Stimulated activated naive B cell treated with anti-CD40 and anti-IgM and Interleukin-4, amounts not matched to agents 10 μg/mL and 1 μg/mL and 100 μg/mL, for 72 hours (primary cell): Measurements from ENCODE around the gene NACC2.
"Not testable (repeated sequence)": the region's sequence is repeated elsewhere in the genome, so short reads cannot be mapped to it uniquely, and the experiment has no call there.

ENCODE experiments used
- ATAC-seq, 2 donors: fragments of 150-1000 bp; cut with Tn5 transposase; replicated peaks; 2 replicates each; pipeline ENCODE4 v1.10.0; 2021; ENCODE audit warnings: moderate library complexity in 1 of 2
- DNase-seq: peaks from one replicate; pipeline ENCODE4 v3.0.0; 2021
- H3K27ac Mint-ChIP-seq: one replicate; pipeline ENCODE4 v1.8.0; 2022; ENCODE audit warnings: mild to moderate bottlenecking, mixed read lengths
- H3K27me3 Mint-ChIP-seq, 2 donors: one replicate each; pipeline ENCODE4 v1.8.0; 2022; ENCODE audit warnings: mixed read lengths in 2 of 2
- H3K36me3 Mint-ChIP-seq, 2 donors: one replicate each; pipeline ENCODE4 v1.8.0; 2022; ENCODE audit warnings: mixed read lengths in 2 of 2, mild to moderate bottlenecking in 1 of 2
- H3K4me1 Mint-ChIP-seq, 2 donors: one replicate each; pipeline ENCODE4 v1.8.0; 2022; ENCODE audit warnings: mixed read lengths in 2 of 2, mild to moderate bottlenecking in 1 of 2
- H3K4me3 Mint-ChIP-seq, 2 donors: one replicate each; pipeline ENCODE4 v1.8.0; 2022; ENCODE audit warnings: mild to moderate bottlenecking in 2 of 2, mixed read lengths in 2 of 2, moderate library complexity in 1 of 2
- H3K9me3 Mint-ChIP-seq, 2 donors: one replicate each; pipeline ENCODE4 v1.8.0; 2022; ENCODE audit warnings: mixed read lengths in 2 of 2, mild to moderate bottlenecking in 1 of 2

NACC2 gene

GRCh38 chr9:136080716-136081112, 14.4 kb downstream of the NACC2 start:
- ATAC-seq = no peak
- H3K36me3 Mint-ChIP-seq = peaks cover 0 to 2% of the 10 kb centered on the region in 2 donors
- H3K4me1 Mint-ChIP-seq = peaks cover 12 to 15% of the 10 kb centered on the region in 2 donors
- peaks cover 12 to 16% of the 10 kb centered on the region in 2 donors for H3K27me3 Mint-ChIP-seq
- H3K9me3 Mint-ChIP-seq = no peaks in the 10 kb centered on the region
- no peak for DNase-seq
- H3K27ac Mint-ChIP-seq = no peak overlapping the region
- no peak overlapping the region for H3K4me3 Mint-ChIP-seq

GRCh38 chr9:136079916-136080246, 15.2 kb downstream of the NACC2 start:
- no peak for DNase-seq
- Mint-ChIP-seq H3K9me3 (no peaks in the 10 kb centered on the region), H3K27me3 (peaks cover 12 to 21% of the 10 kb centered on the region in 2 donors), H3K4me1 (peaks cover 16 to 20% of the 10 kb centered on the region in 2 donors), H3K4me3 (no peak overlapping the region), H3K27ac (no peak overlapping the region), H3K36me3 (peaks cover 0 to 2% of the 10 kb centered on the region in 2 donors)
- no peak for ATAC-seq

GRCh38 chr9:136079211-136079915, 15.7 kb downstream of the NACC2 start:
- Mint-ChIP-seq H3K4me1 (peaks cover 13 to 16% of the 10 kb centered on the region in 2 donors), H3K27ac (no peak overlapping the region), H3K36me3 (peaks cover 0 to 2% of the 10 kb centered on the region in 2 donors), H3K9me3 (no peaks in the 10 kb centered on the region), H3K27me3 (peaks cover 15 to 17% of the 10 kb centered on the region in 2 donors), H3K4me3 (no peak overlapping the region)
- ATAC-seq = no peak
- DNase-seq = no peak

- H3K36me3 Mint-ChIP-seq = peaks cover 0 to 2% of the 10 kb centered on the region in 2 donors
- no peak overlapping the region for H3K27ac Mint-ChIP-seq
- DNase-seq (no peak), ATAC-seq (no peak)
- H3K9me3 Mint-ChIP-seq = no peaks in the 10 kb centered on the region
- H3K27me3 Mint-ChIP-seq = peaks cover 14 to 15% of the 10 kb centered on the region in 2 donors
- H3K4me3 Mint-ChIP-seq = no peak overlapping the region
- peaks cover 11 to 15% of the 10 kb centered on the region in 2 donors for H3K4me1 Mint-ChIP-seq
Observed at GRCh38 chr9:136078498-136079011, 16.5 kb downstream of the NACC2 start.

GRCh38 chr9:136078024-136078423, 17.1 kb downstream of the NACC2 start:
- Mint-ChIP-seq H3K36me3 (peaks cover 0 to 2% of the 10 kb centered on the region in 2 donors), H3K4me1 (peaks cover 11 to 15% of the 10 kb centered on the region in 2 donors), H3K27ac (no peak overlapping the region), H3K9me3 (no peaks in the 10 kb centered on the region), H3K4me3 (no peak overlapping the region), H3K27me3 (peaks cover 14 to 19% of the 10 kb centered on the region in 2 donors)
- no peak for DNase-seq
- no peak for ATAC-seq

- DNase-seq (no peak), ATAC-seq (no peak)
- Mint-ChIP-seq H3K36me3 (peaks cover 0 to 2% of the 10 kb centered on the region in 2 donors), H3K27me3 (peaks cover 14 to 16% of the 10 kb centered on the region in 2 donors), H3K27ac (no peak overlapping the region), H3K9me3 (no peaks in the 10 kb centered on the region), H3K4me3 (no peak overlapping the region), H3K4me1 (peaks cover 11 to 15% of the 10 kb centered on the region in 2 donors)
Observed at GRCh38 chr9:136077491-136077890, 17.6 kb downstream of the NACC2 start.

- ATAC-seq = peak; percentile 73 to 76
- peaks cover 0 to 2% of the 10 kb centered on the region in 2 donors for H3K36me3 Mint-ChIP-seq
- no peaks in the 10 kb centered on the region for H3K9me3 Mint-ChIP-seq
- peaks cover 11 to 15% of the 10 kb centered on the region in 2 donors for H3K4me1 Mint-ChIP-seq
- DNase-seq = no peak
- H3K27me3 Mint-ChIP-seq = peaks cover 14 to 16% of the 10 kb centered on the region in 2 donors
- peak overlapping the region; percentile 32 for H3K27ac Mint-ChIP-seq
- H3K4me3 Mint-ChIP-seq = peak overlapping the region; percentile 33 to 41
Observed at GRCh38 chr9:136075881-136076678, 19.0 kb downstream of the NACC2 start.

- DNase-seq (no peak), ATAC-seq (peak in 1 of 2 donors; percentile 5)
- Mint-ChIP-seq H3K4me3 (peak overlapping the region in 1 of 2 donors; percentile 41), H3K27ac (no peak overlapping the region), H3K4me1 (peaks cover 11 to 15% of the 10 kb centered on the region in 2 donors), H3K27me3 (peaks cover 20 to 21% of the 10 kb centered on the region in 2 donors), H3K36me3 (peaks cover 0 to 2% of the 10 kb centered on the region in 2 donors), H3K9me3 (no peaks in the 10 kb centered on the region)
Observed at GRCh38 chr9:136075134-136075841, 19.8 kb downstream of the NACC2 start.

GRCh38 chr9:136074706-136075105, 20.4 kb downstream of the NACC2 start:
- H3K4me3 Mint-ChIP-seq = no peak overlapping the region
- no peak for ATAC-seq
- peaks cover 0 to 2% of the 10 kb centered on the region in 2 donors for H3K36me3 Mint-ChIP-seq

GRCh38 chr9:136062657-136063439, 32.2 kb downstream of the NACC2 start:
- Mint-ChIP-seq H3K27me3 (peaks cover 21 to 23% of the 10 kb centered on the region in 2 donors), H3K27ac (no peak overlapping the region), H3K4me3 (no peak overlapping the region), H3K36me3 (peaks cover 0 to 4% of the 10 kb centered on the region in 2 donors), H3K4me1 (peaks cover 0 to under 1% of the 10 kb centered on the region in 2 donors), H3K9me3 (no peaks in the 10 kb centered on the region)
- no peak for DNase-seq
- ATAC-seq = no peak

More at GRCh38 chr9:136074706-136075105, 20.4 kb downstream of the NACC2 start:
- Mint-ChIP-seq H3K9me3 (peaks cover 0 to under 1% of the 10 kb centered on the region in 2 donors), H3K27ac (no peak overlapping the region), H3K27me3 (peaks cover 25% of the 10 kb centered on the region in 2 donors), H3K4me1 (peaks cover 11 to 15% of the 10 kb centered on the region in 2 donors)
- DNase-seq = no peak

GRCh38 chr9:136061916-136062315, 33.2 kb downstream of the NACC2 start:
- not testable (repeated sequence) for H3K9me3 Mint-ChIP-seq, ATAC-seq, H3K4me1 Mint-ChIP-seq, H3K36me3 Mint-ChIP-seq, H3K27ac Mint-ChIP-seq, DNase-seq, H3K4me3 Mint-ChIP-seq
- H3K27me3 Mint-ChIP-seq = peaks cover 26 to 32% of the 10 kb centered on the region in 2 donors

GRCh38 chr9:136061405-136061804, 33.7 kb downstream of the NACC2 start:
- ATAC-seq (no peak), DNase-seq (no peak)
- H3K27ac Mint-ChIP-seq = no peak overlapping the region
- peaks cover 23 to 31% of the 10 kb centered on the region in 2 donors for H3K27me3 Mint-ChIP-seq
- H3K4me3 Mint-ChIP-seq = no peak overlapping the region
- H3K4me1 Mint-ChIP-seq = peaks cover 0 to 6% of the 10 kb centered on the region in 2 donors
- no peaks in the 10 kb centered on the region for H3K9me3 Mint-ChIP-seq
- H3K36me3 Mint-ChIP-seq = peaks cover 0 to 2% of the 10 kb centered on the region in 2 donors

- Mint-ChIP-seq H3K27me3 (peaks cover 20 to 25% of the 10 kb centered on the region in 2 donors), H3K9me3 (no peaks in the 10 kb centered on the region), H3K4me1 (peaks cover under 1 to 6% of the 10 kb centered on the region in 2 donors), H3K27ac (no peak overlapping the region), H3K4me3 (no peak overlapping the region), H3K36me3 (no peaks in the 10 kb centered on the region)
- ATAC-seq = no peak
- DNase-seq = no peak
Observed at GRCh38 chr9:136060671-136061371, 34.3 kb downstream of the NACC2 start.
